ENCODE measurements around the gene FBH1. TPM values are rescaled to one million over a fixed set of nuclear protein-coding genes. Genes with fewer than 3 reads are reported as not detected.
A peak's percentile ranks its signal among the peaks of the same experiment; 100 is the strongest.

Gene FBH1
- total and polyA plus RNA-seq, 10 of the 15 experiments (the other 5 are each of a cell fraction or from before 2014, with no cell fraction given) = 6.1 to 67.6 (median 47.2) TPM

GRCh38 chr10:5904227-5904626, 14.2 kb downstream of the FBH1 start (continued):
- TF ChIP-seq MYB (IDR thresholded peaks at IDR 0.05; ENCODE audit: borderline replicate concordance, low read depth, low read length) (no peak), USF1 (IDR thresholded peaks at IDR 0.05; ENCODE audit: borderline replicate concordance, extremely low read length, insufficient read depth, low read depth, low read length) (no peak), CTCF (IDR thresholded peaks at IDR 0.05 in 2 of 3, conservative IDR thresholded peaks at IDR 0.05 in 1 of 3; ENCODE audit: control insufficient read depth in 2 of 3, extremely low read depth in 1 of 3, insufficient read depth in 1 of 3, low read depth in 3 of 3, low read length in 3 of 3) (no peak), MTA2 (IDR thresholded peaks at IDR 0.05; ENCODE audit: low read depth) (no peak), JUND (IDR thresholded peaks at IDR 0.05; ENCODE audit: low read depth, low read length) (no peak), PBX3 (IDR thresholded peaks at IDR 0.05; ENCODE audit: insufficient replicate concordance, low read depth, low read length) (no peak), RUNX3 (IDR thresholded peaks at IDR 0.05; ENCODE audit: low read length) (peak; percentile 73), MLLT1 (IDR thresholded peaks at IDR 0.05) (0 out of 2 replicates have a peak, but pooled peaks have one; percentile 38), MEF2A (IDR thresholded peaks at IDR 0.05; ENCODE audit: insufficient read depth, low read depth, low read length) (peak; percentile 97), FOXK2 (IDR thresholded peaks at IDR 0.05) (no peak), REST (IDR thresholded peaks at IDR 0.05; ENCODE audit: low read depth, low read length) (no peak), HDAC6 (IDR thresholded peaks at IDR 0.05; ENCODE audit: unreplicated experiment) (no peak), NFXL1 (IDR thresholded peaks at IDR 0.05; ENCODE audit: borderline replicate concordance) (no peak), NR2F1 (conservative IDR thresholded peaks at IDR 0.05) (no peak), TAF1 (IDR thresholded peaks at IDR 0.05; ENCODE audit: borderline replicate concordance, low read depth, low read length) (0 out of 2 replicates have a peak, but pooled peaks have one; percentile 29), ZNF217 (IDR thresholded peaks at IDR 0.05) (no peak), KDM1A (IDR thresholded peaks at IDR 0.05; ENCODE audit: borderline replicate concordance) (no peak), PAX8 (IDR thresholded peaks at IDR 0.05) (no peak), POLR2AphosphoS2 (IDR thresholded peaks at IDR 0.05; ENCODE audit: low read depth, low read length) (no peak), ELK1 (IDR thresholded peaks at IDR 0.05; ENCODE audit: low read depth, low read length) (no peak), RAD51 (IDR thresholded peaks at IDR 0.05) (no peak)

Measured in GM12878 (cell line).